AG09319 (cell line): ENCODE measurements around the gene B4GALT2.

Experiments used
- DNase-seq: peaks from one replicate; pipeline ENCODE4 v3.0.0-alpha.2; 2010; ENCODE audit warnings: low read depth; ENCODE audit errors: extremely low read depth
- CTCF ChIP-seq: IDR thresholded peaks from 2 replicates; pipeline ENCODE4 v1.5.1; 2011; ENCODE audit warnings: low read depth, mild to moderate bottlenecking, inconsistent platforms, low read length, moderate library complexity

B4GALT2 gene

DNA sequence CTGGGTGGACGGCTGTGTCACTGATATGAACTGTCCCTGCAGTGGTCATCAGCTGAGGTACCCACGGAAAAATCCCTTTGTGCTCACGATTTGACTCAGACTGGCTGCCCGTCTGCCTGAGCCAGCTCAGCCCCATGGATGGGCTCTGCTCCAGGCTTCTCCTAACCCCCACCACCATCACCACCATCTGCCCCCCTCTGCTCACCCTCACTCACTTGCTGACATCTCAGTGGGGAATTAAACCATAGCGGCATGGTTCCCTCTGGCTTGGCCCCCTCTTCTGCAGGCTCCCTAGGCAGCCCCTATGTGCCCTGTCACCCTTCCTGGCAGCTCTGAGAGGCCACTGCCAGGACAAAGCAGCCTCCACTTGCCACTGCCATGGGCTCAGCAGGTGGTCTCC is 34.9 kb downstream of the B4GALT2 start:
- DNase-seq = no peak
- TF ChIP-seq CTCF = no peak

DNA sequence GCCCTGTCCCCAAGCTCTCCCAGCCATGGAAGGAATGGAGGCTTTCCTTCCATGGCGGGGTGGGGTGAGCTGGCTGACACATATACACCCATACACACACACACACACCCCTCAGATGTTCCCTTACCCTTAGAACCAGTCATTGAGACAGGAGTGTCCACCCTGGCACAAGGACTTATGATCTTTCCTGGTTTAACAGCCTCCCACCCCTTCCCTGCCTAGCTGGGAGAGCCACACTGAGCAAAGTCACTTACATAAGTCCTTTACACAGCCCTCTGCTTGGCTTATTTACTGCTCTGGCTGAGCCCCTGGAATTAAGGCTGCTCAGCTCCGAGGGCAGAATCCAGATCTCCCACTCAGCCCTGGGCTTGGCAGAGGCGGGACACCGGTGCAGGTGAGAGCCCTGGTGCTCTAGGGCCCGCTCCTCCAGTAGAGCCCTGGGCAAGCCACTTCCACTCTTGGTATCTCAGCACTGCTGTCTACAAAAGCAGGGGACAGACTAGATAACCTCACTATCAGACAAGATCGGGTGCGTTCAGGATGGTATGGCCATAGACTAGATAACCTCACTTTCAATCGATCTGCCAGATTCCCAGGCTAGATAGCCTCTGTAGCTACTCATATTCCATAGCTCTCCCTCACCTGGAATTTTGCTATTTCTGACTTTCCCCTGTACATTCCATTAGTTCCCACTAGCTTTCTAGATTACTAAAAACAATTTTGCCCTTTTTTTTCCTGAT is 35.5 kb downstream of the B4GALT2 start:
- no peak for DNase-seq
- TF ChIP-seq CTCF = no peak

GRCh38 chr1:44015206-44015605 is 36.2 kb downstream of the B4GALT2 start:
- no peak for TF ChIP-seq CTCF
- no peak for DNase-seq

DNA sequence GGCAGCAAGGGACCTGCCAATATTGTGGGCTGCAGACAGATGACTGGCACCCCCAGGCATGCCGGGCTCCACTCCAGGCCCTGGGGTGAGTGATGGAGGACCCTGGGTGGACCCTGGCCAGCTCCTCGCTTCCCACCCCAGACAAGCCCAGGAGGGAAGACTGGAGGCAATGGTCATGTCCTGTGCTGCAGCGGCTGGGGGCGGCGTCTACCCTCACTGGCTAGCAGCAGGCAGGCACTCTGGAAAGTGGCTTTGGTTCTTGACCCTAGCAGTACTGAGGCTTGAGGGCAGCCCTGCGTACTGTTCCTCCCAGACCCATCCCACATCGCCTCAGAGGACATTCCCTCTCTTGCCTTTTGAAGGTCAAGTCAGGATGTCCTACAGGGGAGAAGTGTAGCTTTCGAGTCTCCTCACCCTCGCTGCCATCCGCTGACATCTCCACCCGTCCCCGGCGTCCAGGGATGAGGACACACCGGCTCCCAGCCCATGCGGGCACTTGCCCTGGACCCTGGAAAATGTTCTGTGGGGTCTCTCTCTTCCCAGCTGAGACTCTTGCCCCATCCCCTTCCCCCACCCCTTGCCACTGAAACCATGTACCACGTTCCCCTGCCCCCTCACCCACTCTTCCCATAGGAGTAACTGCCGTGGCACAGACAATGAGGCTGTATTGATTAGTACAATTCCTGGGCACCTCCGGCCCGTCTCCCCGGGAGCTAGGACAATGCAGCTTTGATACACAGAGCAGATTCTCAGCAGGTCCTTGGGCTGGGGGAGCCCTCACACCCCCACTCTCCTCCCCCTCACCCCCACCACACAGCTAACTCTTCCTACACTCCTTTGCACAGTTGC is 37.3 kb downstream of the B4GALT2 start:
- no peak for TF ChIP-seq CTCF
- DNase-seq = no peak

GRCh38 chr1:44016890-44017400 is 37.9 kb downstream of the B4GALT2 start:
- no peak for TF ChIP-seq CTCF
- no peak for DNase-seq

DNA sequence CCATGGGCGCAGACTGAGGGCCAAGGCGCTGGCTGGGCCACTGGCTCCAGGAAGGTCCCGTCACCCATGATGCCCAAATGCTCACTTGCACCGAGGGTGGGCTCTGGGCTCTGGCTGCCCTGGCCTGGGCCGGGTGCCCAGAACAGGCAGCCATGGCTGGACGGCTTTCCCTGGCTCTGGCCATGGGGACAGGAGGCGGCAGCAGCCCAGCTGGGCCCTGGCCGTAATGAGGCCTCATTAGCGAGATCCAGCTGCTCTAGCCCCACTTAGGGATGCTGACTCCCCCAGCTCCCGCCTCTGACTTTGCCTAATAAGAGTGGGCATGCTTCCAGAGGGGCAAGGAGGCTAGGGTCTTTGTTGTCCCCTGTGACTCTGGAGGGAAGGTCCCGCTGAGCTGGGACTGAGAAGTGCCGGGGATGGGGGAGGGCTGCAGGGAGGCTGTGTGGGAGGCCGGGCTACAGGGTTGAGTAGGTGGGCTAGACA is 40.5 kb downstream of the B4GALT2 start:
- no peak for DNase-seq
- TF ChIP-seq CTCF = no peak

- TF ChIP-seq CTCF = no peak
- no peak for DNase-seq
Observed at GRCh38 chr1:44020464-44020863, 41.5 kb downstream of the B4GALT2 start.
